OCI-LY1 (cell line): Measurements from ENCODE around the gene ASB16.

Experiments used
- CTCF ChIP-seq: fragments of 200-600 bp; sonication (generic), shearing (Covaris generic); IDR thresholded peaks from 2 replicates; pipeline ENCODE4 v1.5.1; 2017; ENCODE audit warnings: mild to moderate bottlenecking, antibody characterized with exemption, low read length, moderate library complexity, mixed read lengths
- EZH2 ChIP-seq: fragments of 200-600 bp; sonication (generic), shearing (Covaris generic); IDR thresholded peaks from 2 replicates; pipeline ENCODE4 v1.8.0; 2017; ENCODE audit warnings: borderline replicate concordance, mixed run types, mild to moderate bottlenecking, antibody characterized with exemption, low read length, moderate library complexity, mixed read lengths

- TF ChIP-seq CTCF: no peak
- no peak for TF ChIP-seq EZH2
These were observed 44.4 kb downstream of the ASB16 start for GRCh38 chr17:44214896-44215295.
